H9 (cell line): Measurements from ENCODE around the gene SCNN1G. TPM values are rescaled to one million over a fixed set of nuclear protein-coding genes. Genes with fewer than 3 reads are reported as not detected.

Experiments used
- DNase-seq: peaks from one replicate; pipeline ENCODE4 v3.0.0-alpha.2; 2017
- H2AFZ ChIP-seq: one replicate; pipeline ENCODE4 v1.6.1; 2013; ENCODE audit warnings: mild to moderate bottlenecking, low read length, control low read depth, moderate library complexity
- H2AK5ac ChIP-seq: 2 replicates; pipeline ENCODE4 v1.6.1; 2013; ENCODE audit warnings: low read length, control low read depth, mixed read lengths; ENCODE audit not compliant: insufficient read length
- H2BK120ac ChIP-seq: one replicate; pipeline ENCODE4 v1.6.1; 2013; ENCODE audit warnings: low read depth, mild to moderate bottlenecking, low read length, control low read depth, inconsistent platforms; ENCODE audit not compliant: poor library complexity, severe bottlenecking
- H2BK12ac ChIP-seq: 2 replicates; pipeline ENCODE4 v1.6.1; 2013; ENCODE audit warnings: low read length, control low read depth, mixed read lengths, low read depth; ENCODE audit not compliant: insufficient read length
- H2BK15ac ChIP-seq: 2 replicates; pipeline ENCODE4 v1.6.1; 2013; ENCODE audit warnings: low read depth, low read length, control low read depth
- H2BK20ac ChIP-seq: one replicate; pipeline ENCODE4 v1.6.1; 2013; ENCODE audit warnings: low read depth, mild to moderate bottlenecking, low read length, control low read depth, inconsistent platforms; ENCODE audit not compliant: poor library complexity, severe bottlenecking
- H2BK5ac ChIP-seq: 2 replicates; pipeline ENCODE4 v1.6.1; 2013; ENCODE audit warnings: low read length, control low read depth, mixed read lengths; ENCODE audit not compliant: insufficient read length
- H3K14ac ChIP-seq: 2 replicates; pipeline ENCODE4 v1.6.1; 2013; ENCODE audit warnings: low read length, control low read depth; ENCODE audit not compliant: insufficient read depth
- H3K18ac ChIP-seq: 2 replicates; pipeline ENCODE4 v1.6.1; 2013; ENCODE audit warnings: low read depth, mild to moderate bottlenecking, mixed read lengths, low read length, control low read depth; ENCODE audit not compliant: insufficient read length
- H3K23ac ChIP-seq: 2 replicates; pipeline ENCODE4 v1.6.1; 2013; ENCODE audit warnings: low read length, control low read depth, mixed read lengths, low read depth; ENCODE audit not compliant: insufficient read length
- H3K23me2 ChIP-seq: 2 replicates; pipeline ENCODE4 v1.6.1; 2013; ENCODE audit warnings: low read depth, mild to moderate bottlenecking, mixed read lengths, low read length, control low read depth; ENCODE audit not compliant: insufficient read length, poor library complexity, severe bottlenecking
- H3K27ac ChIP-seq: 2 replicates; pipeline ENCODE4 v1.5.1; 2013; ENCODE audit warnings: low read length, control low read depth, mixed read lengths, low read depth; ENCODE audit not compliant: insufficient read length
- H3K27me3 ChIP-seq: 2 replicates; pipeline ENCODE4 v1.6.1; 2013; ENCODE audit warnings: low read length, control low read depth, inconsistent platforms; ENCODE audit not compliant: insufficient read depth
- H3K4ac ChIP-seq: 2 replicates; pipeline ENCODE4 v1.6.1; 2013; ENCODE audit warnings: low read depth, mild to moderate bottlenecking, control low read depth, inconsistent platforms, low read length, moderate library complexity
- H3K4me1 ChIP-seq: 2 replicates; pipeline ENCODE4 v1.6.1; 2013; ENCODE audit warnings: low read length, control low read depth, inconsistent platforms; ENCODE audit not compliant: insufficient read depth
- H3K4me2 ChIP-seq: 2 replicates; pipeline ENCODE4 v1.6.1; 2013; ENCODE audit warnings: low read length, control low read depth, mixed read lengths; ENCODE audit not compliant: insufficient read length, insufficient read depth
- H3K56ac ChIP-seq: 2 replicates; pipeline ENCODE4 v1.6.1; 2013; ENCODE audit warnings: low read depth, mild to moderate bottlenecking, mixed read lengths, low read length, control low read depth; ENCODE audit not compliant: insufficient read length
- H3K79me1 ChIP-seq: 2 replicates; pipeline ENCODE4 v1.6.1; 2013; ENCODE audit warnings: low read depth, mild to moderate bottlenecking, moderate library complexity, low read length, control low read depth, inconsistent platforms; ENCODE audit not compliant: insufficient read depth, poor library complexity, severe bottlenecking
- H3K79me2 ChIP-seq: 2 replicates; pipeline ENCODE4 v1.6.1; 2013; ENCODE audit warnings: low read length, control low read depth, inconsistent platforms; ENCODE audit not compliant: insufficient read depth
- H3K9ac ChIP-seq: 2 replicates; pipeline ENCODE4 v1.6.1; 2013; ENCODE audit warnings: low read length, control low read depth, mixed read lengths; ENCODE audit not compliant: insufficient read length; ENCODE audit errors: extremely low read depth
- H3K9me3 ChIP-seq: one replicate; pipeline ENCODE4 v1.6.1; 2013; ENCODE audit warnings: low read depth, low read length, inconsistent platforms; ENCODE audit not compliant: control insufficient read depth
- H3T11ph ChIP-seq: one replicate; pipeline ENCODE4 v1.6.1; 2013; ENCODE audit warnings: mild to moderate bottlenecking, low read length, control low read depth, inconsistent platforms
- H4K20me1 ChIP-seq: one replicate; pipeline ENCODE4 v1.6.1; 2013; ENCODE audit not compliant: control insufficient read depth, insufficient read length, insufficient read depth
- H4K5ac ChIP-seq: 2 replicates; pipeline ENCODE4 v1.6.1; 2013; ENCODE audit warnings: low read depth, mild to moderate bottlenecking, mixed read lengths, low read length, control low read depth; ENCODE audit not compliant: insufficient read length
- H4K8ac ChIP-seq: replicated peaks from 2 replicates; pipeline ENCODE4 v1.6.1; 2013; ENCODE audit warnings: low read length, control low read depth, mixed read lengths, low read depth; ENCODE audit not compliant: insufficient read length
- H4K91ac ChIP-seq: 2 replicates; pipeline ENCODE4 v1.6.1; 2013; ENCODE audit warnings: low read depth, mild to moderate bottlenecking, moderate library complexity, mixed read lengths, low read length, control low read depth; ENCODE audit not compliant: insufficient read length
- H3K27ac Mint-ChIP-seq, 3 experiments: 2 replicates in 2 of 3; 3 replicates in 1 of 3; pipeline ENCODE4 v1.8.0; 2020 to 2021; ENCODE audit warnings: mixed read lengths in 3 of 3, mild to moderate bottlenecking in 1 of 3, moderate library complexity in 1 of 3
- H3K27me3 Mint-ChIP-seq: 2 replicates; pipeline ENCODE4 v1.8.0; 2021; ENCODE audit warnings: low read depth, mild to moderate bottlenecking, moderate library complexity, mixed read lengths
- H3K36me3 Mint-ChIP-seq, 3 experiments: 2 replicates in 2 of 3; 3 replicates in 1 of 3; pipeline ENCODE4 v1.8.0; 2020 to 2021; ENCODE audit warnings: low read depth in 3 of 3, mixed read lengths in 3 of 3; ENCODE audit not compliant: insufficient read depth in 1 of 3
- H3K4me1 Mint-ChIP-seq, 2 experiments: 2 replicates each; pipeline ENCODE4 v1.8.0; 2020; ENCODE audit warnings: mixed read lengths in 2 of 2
- H3K4me3 Mint-ChIP-seq, 2 experiments: 2 replicates in 1 of 2; 3 replicates in 1 of 2; pipeline ENCODE4 v1.8.0; 2020 to 2021; ENCODE audit warnings: mild to moderate bottlenecking in 2 of 2, mixed read lengths in 2 of 2, moderate library complexity in 1 of 2
- H3K9me3 Mint-ChIP-seq, 2 experiments: 2 replicates in 1 of 2; 3 replicates in 1 of 2; pipeline ENCODE4 v1.8.0; 2020; ENCODE audit warnings: mild to moderate bottlenecking in 2 of 2, mixed read lengths in 2 of 2, moderate library complexity in 1 of 2
- CTCF ChIP-seq: fragments of 200-600 bp; sonication (generic); conservative IDR thresholded peaks from 3 replicates; pipeline ENCODE4 v1.8.0; 2021; ENCODE audit warnings: antibody characterized with exemption, mild to moderate bottlenecking
- WGBS: extraction: QIAGEN DNeasy Blood & Tissue Kit; methylation state at CpG from one replicate; pipeline ENCODE4 v1.1.7; 2013; ENCODE audit warnings: missing lambda C conversion rate, low lambda C conversion rate, mixed read lengths; ENCODE audit not compliant: insufficient read length; ENCODE audit errors: extremely low coverage; 5-methylcytosine and 5-hydroxymethylcytosine counted together
- total RNA-seq: library from RNA; stranded (reverse); gene quantifications from 2 replicates; pipeline ENCODE4 v1.2.1, GENCODE V29; 2021

The SCNN1G gene
- total RNA-seq, 1 experiment from 2014 or later = 0.74 TPM

- peak overlapping the region in 2 of 3 experiments; percentile 14 to 88; a peak in 3 of 7 replicates for H3K27ac Mint-ChIP-seq
- H3K79me1 ChIP-seq = peaks cover 5% of the 10 kb centered on the region
- peaks cover 16% of the 10 kb centered on the region; the same call in 1 of the 2 replicates for H3K79me2 ChIP-seq
Measured at GRCh38 chr16:23146877-23147601, 35.5 kb upstream of the SCNN1G start.

More at GRCh38 chr16:23146877-23147601, 35.5 kb upstream of the SCNN1G start:
- no peak for DNase-seq
- H3K4me1 Mint-ChIP-seq = peaks cover 43 to 53% of the 10 kb centered on the region in 2 experiments
- H2BK15ac ChIP-seq = no peak overlapping the region
- no peak overlapping the region for H4K5ac ChIP-seq
- peaks cover 19% of the 10 kb centered on the region for H3K27me3 Mint-ChIP-seq
- peak overlapping the region; percentile 59 to 86 for H3K4me3 Mint-ChIP-seq
- no CpG with 5 or more reads among the region's 17 CpGs for WGBS
- H3K23me2 ChIP-seq = peaks cover 6% of the 10 kb centered on the region
- no peak overlapping the region for H3K4me2 ChIP-seq
- H2BK12ac ChIP-seq = no peak overlapping the region
- no peak overlapping the region for H2BK20ac ChIP-seq
- H3K18ac ChIP-seq = no peak overlapping the region
- no peak overlapping the region for H3K9ac ChIP-seq
- no peaks in the 10 kb centered on the region for H3K27me3 ChIP-seq
- H3K14ac ChIP-seq = no peak overlapping the region
- H3K36me3 Mint-ChIP-seq = peaks cover 0 to 2% (median 0%) of the 10 kb centered on the region in 3 experiments; a peak in 2 of 7 replicates
- H3K23ac ChIP-seq = no peak overlapping the region
- no peak overlapping the region for H3K27ac ChIP-seq
- TF ChIP-seq CTCF = no peak
- no peak overlapping the region for H3T11ph ChIP-seq
- H2AFZ ChIP-seq = no peak overlapping the region
- no peak overlapping the region for H2BK120ac ChIP-seq
- no peaks in the 10 kb centered on the region for H3K9me3 ChIP-seq
- no peak overlapping the region for H3K4ac ChIP-seq
- H4K8ac ChIP-seq = no peak overlapping the region
- peaks cover 9% of the 10 kb centered on the region; the same call in 1 of the 2 replicates for H3K4me1 ChIP-seq
- no peak overlapping the region for H2BK5ac ChIP-seq
- H4K20me1 ChIP-seq = no peaks in the 10 kb centered on the region
- no peak overlapping the region for H2AK5ac ChIP-seq
- no peak overlapping the region for H4K91ac ChIP-seq
- no peak overlapping the region for H3K56ac ChIP-seq
- H3K9me3 Mint-ChIP-seq = no peaks in the 10 kb centered on the region
